DMS53 (cell line): ENCODE data around the gene REN.

ENCODE experiments used
- DNase-seq: peaks from one replicate; lab custom pipeline; 2025; lab: John Stamatoyannopoulos, UW

The REN gene

DNA sequence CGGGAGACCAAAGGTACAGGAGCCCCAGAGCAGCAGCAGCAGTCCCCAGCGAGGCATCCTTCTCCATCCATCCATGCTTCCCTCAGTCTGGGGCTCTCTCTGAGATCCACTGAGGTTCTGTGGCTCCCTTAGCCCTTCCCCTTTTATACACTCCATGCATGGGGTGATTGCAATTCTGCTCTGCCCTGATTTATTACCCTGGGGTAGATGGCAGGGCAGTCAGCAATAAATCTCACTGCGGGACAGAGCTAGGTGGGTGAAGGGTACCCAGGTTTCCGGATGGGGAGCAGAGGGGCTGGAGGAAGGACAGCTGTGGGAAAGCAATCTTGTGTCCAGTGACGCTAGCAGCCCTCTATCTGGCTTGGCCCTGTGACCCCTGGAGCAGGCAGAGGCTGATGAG is at the start of gene REN:
Gene REN, minus strand, starts transcription at position 119 of the 400 bp plus-strand sequence. Its CDS starts 44 bp downstream, at position 75.
- DNase-seq, result no peak

DNA sequence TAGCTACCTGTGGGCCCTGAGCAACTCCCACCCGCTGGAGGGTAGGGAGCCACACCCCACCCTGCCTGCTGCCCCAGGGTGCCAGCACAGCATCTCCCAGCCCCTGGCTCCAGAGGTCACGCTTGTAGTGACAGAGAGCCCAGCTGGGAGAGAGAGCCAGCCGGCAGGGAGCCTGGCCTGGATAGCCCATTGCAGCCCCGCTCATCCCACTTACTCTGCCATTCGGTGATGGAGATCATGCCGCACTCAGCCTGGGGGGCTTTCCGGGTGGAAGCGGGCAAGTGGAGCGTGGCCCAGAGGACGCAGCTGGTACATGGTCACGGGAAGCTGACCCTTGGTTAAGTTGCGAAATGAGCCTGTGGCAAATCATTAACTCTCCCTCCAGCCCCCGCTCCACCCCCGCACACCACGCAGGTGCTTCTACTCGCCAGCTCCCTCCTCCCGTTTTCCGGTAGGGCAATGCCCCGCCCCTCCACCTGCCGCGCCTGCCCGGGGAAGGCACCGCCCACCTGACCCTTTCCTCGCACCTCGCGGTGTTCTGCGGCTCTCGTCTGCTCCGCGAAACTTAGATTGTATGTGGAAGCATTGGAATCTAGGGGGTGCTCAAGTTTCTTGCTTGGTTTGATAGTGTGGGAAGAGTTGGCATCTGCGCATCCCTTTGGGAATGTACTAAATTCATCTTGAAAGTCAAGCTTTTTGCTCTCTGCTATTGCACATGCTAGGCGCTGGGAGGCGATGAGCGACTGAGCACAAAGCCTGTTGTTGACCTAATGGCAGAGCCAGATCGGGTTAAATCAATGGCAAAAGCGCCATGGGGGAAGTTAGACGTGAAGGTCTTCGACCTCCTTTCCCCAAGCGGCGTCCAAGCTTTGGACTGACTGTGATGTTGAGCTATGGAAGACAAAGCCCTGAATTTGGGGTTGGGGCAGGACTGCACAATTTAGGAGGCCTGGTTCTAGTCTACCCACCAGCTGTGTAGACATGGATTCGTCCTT is 47.8 kb upstream of the REN start, which contains the start of gene GOLT1A:
Gene GOLT1A, minus strand, starts transcription at position 321 of the 995 bp plus-strand sequence. Its CDS starts 82 bp downstream, at position 239.
- DNase-seq, result peak; percentile 99

GRCh38 chr1:204212715-204213114 is 46.6 kb upstream of the REN start:
- DNase-seq, result no peak

- DNase-seq, result no peak
These were observed 44.9 kb upstream of the REN start for GRCh38 chr1:204211046-204211445.

- peak; percentile 82 for DNase-seq
These were observed 41.0 kb upstream of the REN start for GRCh38 chr1:204207136-204207616.

GRCh38 chr1:204206121-204206520 is 40.0 kb upstream of the REN start:
- DNase-seq, result no peak

DNA sequence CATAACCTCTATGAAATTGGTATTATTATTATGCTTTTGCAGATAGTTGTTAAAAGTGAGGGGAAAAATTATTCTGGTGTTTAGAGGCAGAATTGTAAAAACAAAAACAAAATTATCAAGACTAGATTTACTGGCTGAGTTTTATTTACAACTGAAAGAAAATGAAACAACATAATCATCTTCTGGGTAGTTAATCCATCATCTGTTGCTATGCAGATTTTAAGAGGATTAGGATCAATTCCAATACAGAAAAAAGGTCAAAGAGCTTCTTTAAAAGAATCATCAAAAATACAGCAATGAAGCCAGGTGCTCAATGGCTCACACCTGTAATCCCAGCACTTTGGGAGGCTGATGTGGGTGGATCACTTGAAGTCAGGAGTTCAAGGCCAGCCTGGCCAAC is 39.3 kb upstream of the REN start:
- DNase-seq, result no peak

- no peak for DNase-seq
These were observed 38.8 kb upstream of the REN start for GRCh38 chr1:204204944-204205343.

DNA sequence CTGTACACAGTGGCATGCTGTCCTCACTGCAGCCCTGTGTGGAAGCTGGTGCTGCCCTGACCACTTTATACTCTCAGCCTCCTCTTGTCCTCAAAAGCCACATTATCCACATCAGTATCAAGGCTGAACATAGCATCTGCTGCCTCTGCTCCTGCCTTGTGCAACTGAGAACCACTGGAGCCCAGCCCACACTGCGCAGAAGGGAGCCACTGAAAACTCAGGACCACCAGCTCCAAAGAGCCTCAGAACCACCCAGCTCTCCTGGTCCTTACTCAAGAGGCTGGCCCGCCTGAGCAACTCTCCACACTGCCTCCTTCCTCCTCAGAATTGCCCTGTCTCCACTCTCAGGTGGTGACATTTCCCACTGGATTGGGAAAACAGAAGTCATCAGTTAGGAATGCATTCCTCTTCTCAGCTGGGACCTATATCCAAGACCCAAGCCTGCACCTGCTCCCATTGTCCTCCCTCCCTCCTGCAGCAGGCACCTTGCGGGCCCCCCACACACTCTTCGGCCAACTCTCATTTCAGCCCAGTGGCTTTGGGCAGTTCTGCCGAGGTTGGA is 37.1 kb upstream of the REN start:
- DNase-seq, result no peak

DNA sequence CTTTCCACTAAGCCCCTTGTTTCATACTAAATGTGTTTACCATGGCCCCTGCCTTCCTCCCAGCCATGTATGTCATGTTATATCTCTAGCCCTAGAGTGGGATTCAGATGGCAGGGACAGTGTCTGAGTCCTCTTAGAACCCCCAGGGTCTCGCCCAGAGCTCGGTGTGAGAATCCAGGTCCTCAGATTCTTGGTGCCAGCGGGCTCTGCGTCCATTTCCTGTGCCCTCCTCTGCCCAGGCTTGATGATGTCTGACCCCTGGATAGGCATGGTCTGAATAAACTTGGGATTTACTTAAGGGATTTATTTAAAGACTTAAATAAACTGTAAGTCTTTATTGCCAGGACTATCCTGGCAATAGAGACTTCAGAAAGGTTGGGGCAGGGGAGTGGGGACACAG is 36.3 kb upstream of the REN start:
- no peak for DNase-seq

DNA sequence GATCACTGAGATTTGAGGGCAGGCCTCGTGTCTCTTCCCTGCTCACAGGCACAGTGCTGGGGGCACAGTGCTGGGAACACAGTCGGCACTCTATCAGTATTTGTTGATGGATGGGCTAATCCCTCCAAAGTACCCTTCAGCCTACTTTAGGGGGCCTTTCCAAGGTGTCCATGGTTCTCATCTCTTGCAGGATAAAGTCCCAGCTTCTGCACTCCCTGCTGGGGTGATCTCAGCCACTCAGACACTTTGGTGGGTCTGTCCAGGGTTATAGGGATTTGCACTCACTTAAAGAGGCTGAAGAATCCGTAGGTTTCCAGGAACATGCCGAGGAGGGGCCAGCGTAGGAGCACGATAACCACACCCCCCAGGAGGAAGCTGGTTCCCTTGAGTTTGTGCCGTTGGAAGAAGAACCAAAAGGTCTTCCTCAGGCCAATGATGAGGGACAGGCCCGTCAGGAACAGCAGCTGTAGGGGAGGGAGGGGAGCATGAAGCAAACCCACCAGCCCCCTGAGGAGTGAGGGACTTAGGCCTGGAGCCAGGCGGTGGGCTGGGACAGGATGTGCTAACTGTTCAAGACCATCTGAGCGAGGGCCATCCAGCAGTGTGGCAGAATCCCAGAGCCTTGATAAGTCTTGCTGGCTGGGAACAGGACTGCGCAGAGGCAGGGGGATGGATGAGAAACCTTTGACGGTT is 35.4 kb upstream of the REN start:
- no peak for DNase-seq

GRCh38 chr1:204199579-204199978 is 33.4 kb upstream of the REN start:
- DNase-seq, result no peak

GRCh38 chr1:204198348-204199340 is 32.5 kb upstream of the REN start:
- peak; percentile 46 for DNase-seq

DNA sequence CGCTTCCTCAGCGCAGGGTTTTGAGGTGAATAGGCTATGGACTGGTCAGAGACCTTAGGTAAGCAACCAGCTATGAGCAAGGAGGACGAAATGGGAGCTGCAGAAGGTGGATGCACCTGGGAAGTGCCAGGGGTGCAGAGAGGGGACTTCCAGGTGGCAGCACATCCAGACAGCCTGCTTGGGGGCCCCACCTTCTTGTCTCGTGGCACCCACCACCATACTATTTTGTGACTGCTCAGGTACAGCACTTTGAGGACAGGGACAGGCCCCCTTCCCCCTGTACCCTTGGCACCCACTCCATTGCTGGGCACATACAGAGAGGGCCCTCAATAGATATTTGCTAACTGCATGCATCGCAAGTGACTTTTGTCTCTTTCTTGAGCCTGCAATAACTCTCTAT is 30.9 kb upstream of the REN start:
- DNase-seq, result no peak

- peak; percentile 46 for DNase-seq
These were observed 30.1 kb upstream of the REN start, which contains the start of gene KISS1 for GRCh38 chr1:204196068-204196795. Gene KISS1, minus strand, starts transcription at chr1:204196491. Its CDS starts 3,615 bp downstream, at chr1:204192876.

- no peak for DNase-seq
These were observed 28.6 kb upstream of the REN start for GRCh38 chr1:204194771-204195170.

- DNase-seq, result no peak
These were observed 27.9 kb upstream of the REN start for GRCh38 chr1:204194080-204194479.

- DNase-seq, result no peak
These were observed 26.6 kb upstream of the REN start for GRCh38 chr1:204192589-204193352.

DNA sequence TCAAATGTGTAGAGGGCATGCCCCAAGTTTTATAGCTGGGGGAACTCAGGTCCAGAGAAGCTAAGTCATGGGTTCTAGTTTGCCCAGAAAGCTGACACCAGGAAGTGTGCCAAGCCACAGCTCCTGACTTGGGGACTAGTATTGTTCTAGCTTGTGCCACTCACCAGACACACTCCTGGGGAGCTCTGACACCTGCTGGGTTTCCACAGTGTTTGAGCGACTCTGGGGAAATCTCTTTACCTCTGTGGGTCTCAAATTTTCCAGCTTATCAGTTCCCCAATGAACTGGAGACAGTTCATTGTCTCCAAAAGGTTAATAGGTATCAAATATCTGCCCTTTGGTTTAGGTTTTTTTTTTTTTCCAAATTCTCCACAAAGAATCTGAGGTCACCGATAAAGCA is 25.9 kb upstream of the REN start:
- no peak for DNase-seq

DNA sequence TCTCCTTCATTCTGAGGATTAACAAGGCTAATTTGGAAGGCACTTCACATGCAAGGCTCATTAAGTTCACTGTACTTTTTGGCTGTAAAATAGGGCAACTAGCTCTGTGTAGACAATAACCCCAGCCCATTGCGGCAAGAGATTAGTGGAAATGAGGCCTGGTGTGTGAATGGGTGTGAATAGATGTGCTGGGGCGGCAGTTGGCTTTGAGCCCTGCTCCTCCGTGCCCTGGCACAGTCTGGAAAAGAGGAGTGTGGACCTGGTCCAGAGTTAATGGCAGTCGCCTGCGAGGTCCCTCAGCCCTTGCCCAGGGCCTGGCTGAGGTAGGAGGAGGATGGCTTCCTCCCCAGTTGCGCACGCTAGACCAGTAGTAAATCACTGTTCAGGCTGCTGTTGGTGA is 25.3 kb upstream of the REN start:
- DNase-seq, result no peak
